ENCODE results near the gene MYO15B. TPM values are rescaled to one million over a fixed set of nuclear protein-coding genes. Genes with fewer than 3 reads are reported as not detected.

Gene MYO15B
- total RNA-seq, 1 experiment from 2014 or later: 30.3 TPM

DNA sequence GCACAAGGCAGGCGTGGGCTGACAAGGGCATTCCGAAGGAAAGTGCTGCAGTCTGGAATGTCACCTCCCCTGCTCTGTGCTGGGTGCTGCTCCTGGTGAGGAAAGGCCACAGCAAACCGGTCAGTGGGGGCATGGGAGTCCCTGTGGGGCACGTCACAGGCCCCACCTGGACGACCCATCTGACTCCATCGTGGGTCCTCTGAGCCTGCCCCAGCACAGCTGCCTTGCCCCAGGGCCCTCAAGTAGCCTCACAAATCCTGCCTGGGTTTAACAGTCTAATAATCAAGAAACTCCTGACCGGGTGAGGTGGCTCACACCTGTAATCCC, 2.8 kb upstream of the MYO15B start:
- BruUV-seq (replicated peaks): no TSS peak
- CTCF ChIA-PET: interaction anchor here (1.0 to 3.0 kb wide), 2 partner anchors 17 to 60 kb away, joined by 3 to 23 read pairs; no protein-coding TSS in a partner anchor
- DNase-seq (ENCODE audit: low read depth, low spot score) (no peak), ATAC-seq (no peak)
- POLR2A ChIA-PET: interaction anchor here (0.6 kb wide), 1 partner anchor 20 kb away, joined by 3 read pairs; no protein-coding TSS in a partner anchor
- Histone ChIP-seq H3K27ac (ENCODE audit: low read depth, low read length) (no peak overlapping the region), H2AFZ (ENCODE audit: low read depth, low read length, poor library complexity, severe bottlenecking) (no peak overlapping the region), H3K36me3 (ENCODE audit: control insufficient read depth in 1 of 2, insufficient read depth in 2 of 2, low read length in 2 of 2) (no peaks in the 10 kb centered on the region), H3K4me2 (ENCODE audit: low read length) (no peak overlapping the region), H3K27me3 (ENCODE audit: insufficient read depth, low read length) (no peaks in the 10 kb centered on the region), H3K79me2 (ENCODE audit: insufficient read depth, low read length) (no peaks in the 10 kb centered on the region), H3K9ac (ENCODE audit: low read length) (no peak overlapping the region), H3K9me3 (ENCODE audit: control insufficient read depth in 1 of 2, insufficient read depth in 1 of 2, low read depth in 1 of 2, low read length in 2 of 2) (no peaks in the 10 kb centered on the region), H3K9me2 (ENCODE audit: insufficient read depth) (no peaks in the 10 kb centered on the region), H3K4me3 (replicated peaks in 1 of 2; ENCODE audit: low read depth in 1 of 2, low read length in 2 of 2) (no peak overlapping the region), H3K4me1 (ENCODE audit: control insufficient read depth in 1 of 2, insufficient read depth in 2 of 2, low read length in 2 of 2) (peaks cover 5 to 15% of the 10 kb centered on the region in 2 experiments; a peak in 3 of 4 replicates), H4K20me1 (ENCODE audit: insufficient read depth) (no peaks in the 10 kb centered on the region)
- RAD21 ChIA-PET (ENCODE audit: low non-redundant PET in 1 of 2, low total read pairs in 2 of 2, uncharacterized antibody in 2 of 2, unreplicated experiment in 2 of 2): no interaction called here
- TF ChIP-seq, protein P1, sequence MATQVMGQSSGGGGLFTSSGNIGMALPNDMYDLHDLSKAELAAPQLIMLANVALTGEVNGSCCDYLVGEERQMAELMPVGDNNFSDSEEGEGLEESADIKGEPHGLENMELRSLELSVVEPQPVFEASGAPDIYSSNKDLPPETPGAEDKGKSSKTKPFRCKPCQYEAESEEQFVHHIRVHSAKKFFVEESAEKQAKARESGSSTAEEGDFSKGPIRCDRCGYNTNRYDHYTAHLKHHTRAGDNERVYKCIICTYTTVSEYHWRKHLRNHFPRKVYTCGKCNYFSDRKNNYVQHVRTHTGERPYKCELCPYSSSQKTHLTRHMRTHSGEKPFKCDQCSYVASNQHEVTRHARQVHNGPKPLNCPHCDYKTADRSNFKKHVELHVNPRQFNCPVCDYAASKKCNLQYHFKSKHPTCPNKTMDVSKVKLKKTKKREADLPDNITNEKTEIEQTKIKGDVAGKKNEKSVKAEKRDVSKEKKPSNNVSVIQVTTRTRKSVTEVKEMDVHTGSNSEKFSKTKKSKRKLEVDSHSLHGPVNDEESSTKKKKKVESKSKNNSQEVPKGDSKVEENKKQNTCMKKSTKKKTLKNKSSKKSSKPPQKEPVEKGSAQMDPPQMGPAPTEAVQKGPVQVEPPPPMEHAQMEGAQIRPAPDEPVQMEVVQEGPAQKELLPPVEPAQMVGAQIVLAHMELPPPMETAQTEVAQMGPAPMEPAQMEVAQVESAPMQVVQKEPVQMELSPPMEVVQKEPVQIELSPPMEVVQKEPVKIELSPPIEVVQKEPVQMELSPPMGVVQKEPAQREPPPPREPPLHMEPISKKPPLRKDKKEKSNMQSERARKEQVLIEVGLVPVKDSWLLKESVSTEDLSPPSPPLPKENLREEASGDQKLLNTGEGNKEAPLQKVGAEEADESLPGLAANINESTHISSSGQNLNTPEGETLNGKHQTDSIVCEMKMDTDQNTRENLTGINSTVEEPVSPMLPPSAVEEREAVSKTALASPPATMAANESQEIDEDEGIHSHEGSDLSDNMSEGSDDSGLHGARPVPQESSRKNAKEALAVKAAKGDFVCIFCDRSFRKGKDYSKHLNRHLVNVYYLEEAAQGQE (IDR thresholded peaks at IDR 0.05; ENCODE audit: low read depth): no peak
- TF ChIP-seq SIN3A (IDR thresholded peaks at IDR 0.05; ENCODE audit: low read depth): no peak
- no peak for TF ChIP-seq SRF (IDR thresholded peaks at IDR 0.05; ENCODE audit: low read depth)
- TF ChIP-seq RAD21 (IDR thresholded peaks at IDR 0.05; ENCODE audit: low read depth): no peak
- no peak for TF ChIP-seq CBX3 (IDR thresholded peaks at IDR 0.05; ENCODE audit: low read depth)
- TF ChIP-seq, protein P2, sequence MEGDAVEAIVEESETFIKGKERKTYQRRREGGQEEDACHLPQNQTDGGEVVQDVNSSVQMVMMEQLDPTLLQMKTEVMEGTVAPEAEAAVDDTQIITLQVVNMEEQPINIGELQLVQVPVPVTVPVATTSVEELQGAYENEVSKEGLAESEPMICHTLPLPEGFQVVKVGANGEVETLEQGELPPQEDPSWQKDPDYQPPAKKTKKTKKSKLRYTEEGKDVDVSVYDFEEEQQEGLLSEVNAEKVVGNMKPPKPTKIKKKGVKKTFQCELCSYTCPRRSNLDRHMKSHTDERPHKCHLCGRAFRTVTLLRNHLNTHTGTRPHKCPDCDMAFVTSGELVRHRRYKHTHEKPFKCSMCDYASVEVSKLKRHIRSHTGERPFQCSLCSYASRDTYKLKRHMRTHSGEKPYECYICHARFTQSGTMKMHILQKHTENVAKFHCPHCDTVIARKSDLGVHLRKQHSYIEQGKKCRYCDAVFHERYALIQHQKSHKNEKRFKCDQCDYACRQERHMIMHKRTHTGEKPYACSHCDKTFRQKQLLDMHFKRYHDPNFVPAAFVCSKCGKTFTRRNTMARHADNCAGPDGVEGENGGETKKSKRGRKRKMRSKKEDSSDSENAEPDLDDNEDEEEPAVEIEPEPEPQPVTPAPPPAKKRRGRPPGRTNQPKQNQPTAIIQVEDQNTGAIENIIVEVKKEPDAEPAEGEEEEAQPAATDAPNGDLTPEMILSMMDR (IDR thresholded peaks at IDR 0.05 in 2 of 3, conservative IDR thresholded peaks at IDR 0.05 in 1 of 3; ENCODE audit: borderline replicate concordance in 1 of 3, insufficient read depth in 1 of 3, low read depth in 2 of 3, low read length in 2 of 3): no peak
- TF ChIP-seq EZH2 (IDR thresholded peaks at IDR 0.05): no peak
- no peak for TF ChIP-seq POLR2AphosphoS5 (IDR thresholded peaks at IDR 0.05; ENCODE audit: low read depth, low read length)
- TF ChIP-seq, protein P3, sequence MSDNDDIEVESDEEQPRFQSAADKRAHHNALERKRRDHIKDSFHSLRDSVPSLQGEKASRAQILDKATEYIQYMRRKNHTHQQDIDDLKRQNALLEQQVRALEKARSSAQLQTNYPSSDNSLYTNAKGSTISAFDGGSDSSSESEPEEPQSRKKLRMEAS (IDR thresholded peaks at IDR 0.05): no peak
- no peak for TF ChIP-seq EZH2phosphoT487 (IDR thresholded peaks at IDR 0.05; ENCODE audit: borderline replicate concordance)
- no peak for TF ChIP-seq ELF1 (IDR thresholded peaks at IDR 0.05; ENCODE audit: borderline replicate concordance, low read depth)
- intact Hi-C loops (cut with micrococcal nuclease): no loop called here

All from HCT116 (cell line).